ENCODE data around the gene HHLA2. TPM values are rescaled to one million over a fixed set of nuclear protein-coding genes. Genes with fewer than 3 reads are reported as not detected.
A peak's percentile ranks its signal among the peaks of the same experiment; 100 is the strongest.

HHLA2 gene
- total and polyA plus RNA-seq, 2 experiments from 2014 or later = not detected

DNA sequence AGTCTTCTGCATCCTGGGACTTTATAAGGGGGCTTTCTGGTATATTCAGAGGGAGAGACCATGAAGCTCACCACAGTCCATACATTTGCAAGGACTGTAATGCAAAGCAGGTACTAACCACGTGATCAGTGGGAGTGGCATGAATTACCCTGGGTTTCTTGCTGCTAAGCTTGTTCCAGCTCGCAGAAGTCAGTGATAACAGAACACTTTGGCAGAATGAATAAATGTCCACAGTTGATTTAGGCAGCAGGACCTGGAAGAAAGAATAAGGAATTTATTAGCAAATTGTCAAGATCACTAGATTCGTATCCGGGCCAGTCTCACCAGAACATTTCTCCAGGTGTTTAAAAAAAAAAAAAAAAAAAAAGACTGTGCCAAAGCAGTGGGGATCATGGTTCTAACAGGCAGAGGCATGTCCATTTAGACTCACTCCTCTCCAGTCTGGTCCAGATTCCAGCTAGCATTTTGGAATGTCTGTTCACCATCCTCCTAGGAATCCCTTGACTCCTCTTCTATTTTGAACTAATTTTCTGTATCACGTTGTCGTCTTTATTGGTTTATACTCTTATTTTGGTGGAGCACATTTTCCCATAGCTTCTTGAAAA is 24.5 kb downstream of the HHLA2 start:
- DNase-seq (ENCODE audit: low spot score) = peak; percentile 34
- H3K4me1 Mint-ChIP-seq = peaks cover 14% of the 10 kb centered on the region
- TF ChIP-seq JUNB (IDR thresholded peaks at IDR 0.05; ENCODE audit: unreplicated experiment) (no peak), STAT1 (IDR thresholded peaks at IDR 0.05; ENCODE audit: unreplicated experiment) (no peak), EZH2 (IDR thresholded peaks at IDR 0.05; ENCODE audit: low read depth, unreplicated experiment) (no peak), POLR2AphosphoS5 (IDR thresholded peaks at IDR 0.05; ENCODE audit: low read depth) (no peak), ZNF114 (CRISPR knock-in tag; IDR thresholded peaks at IDR 0.05) (no peak), ZNF331 (CRISPR knock-in tag; IDR thresholded peaks at IDR 0.05; ENCODE audit: low read depth) (no peak), CREB1 (CRISPR knock-in tag; IDR thresholded peaks at IDR 0.05; ENCODE audit: low read depth) (no peak), NANOG (IDR thresholded peaks at IDR 0.05; ENCODE audit: borderline replicate concordance) (no peak), EZH2phosphoT487 (IDR thresholded peaks at IDR 0.05; ENCODE audit: unreplicated experiment) (no peak)
- TF ChIP-seq, protein P1, sequence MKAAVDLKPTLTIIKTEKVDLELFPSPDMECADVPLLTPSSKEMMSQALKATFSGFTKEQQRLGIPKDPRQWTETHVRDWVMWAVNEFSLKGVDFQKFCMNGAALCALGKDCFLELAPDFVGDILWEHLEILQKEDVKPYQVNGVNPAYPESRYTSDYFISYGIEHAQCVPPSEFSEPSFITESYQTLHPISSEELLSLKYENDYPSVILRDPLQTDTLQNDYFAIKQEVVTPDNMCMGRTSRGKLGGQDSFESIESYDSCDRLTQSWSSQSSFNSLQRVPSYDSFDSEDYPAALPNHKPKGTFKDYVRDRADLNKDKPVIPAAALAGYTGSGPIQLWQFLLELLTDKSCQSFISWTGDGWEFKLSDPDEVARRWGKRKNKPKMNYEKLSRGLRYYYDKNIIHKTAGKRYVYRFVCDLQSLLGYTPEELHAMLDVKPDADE (IDR thresholded peaks at IDR 0.05) = no peak
- TF ChIP-seq, protein P2, sequence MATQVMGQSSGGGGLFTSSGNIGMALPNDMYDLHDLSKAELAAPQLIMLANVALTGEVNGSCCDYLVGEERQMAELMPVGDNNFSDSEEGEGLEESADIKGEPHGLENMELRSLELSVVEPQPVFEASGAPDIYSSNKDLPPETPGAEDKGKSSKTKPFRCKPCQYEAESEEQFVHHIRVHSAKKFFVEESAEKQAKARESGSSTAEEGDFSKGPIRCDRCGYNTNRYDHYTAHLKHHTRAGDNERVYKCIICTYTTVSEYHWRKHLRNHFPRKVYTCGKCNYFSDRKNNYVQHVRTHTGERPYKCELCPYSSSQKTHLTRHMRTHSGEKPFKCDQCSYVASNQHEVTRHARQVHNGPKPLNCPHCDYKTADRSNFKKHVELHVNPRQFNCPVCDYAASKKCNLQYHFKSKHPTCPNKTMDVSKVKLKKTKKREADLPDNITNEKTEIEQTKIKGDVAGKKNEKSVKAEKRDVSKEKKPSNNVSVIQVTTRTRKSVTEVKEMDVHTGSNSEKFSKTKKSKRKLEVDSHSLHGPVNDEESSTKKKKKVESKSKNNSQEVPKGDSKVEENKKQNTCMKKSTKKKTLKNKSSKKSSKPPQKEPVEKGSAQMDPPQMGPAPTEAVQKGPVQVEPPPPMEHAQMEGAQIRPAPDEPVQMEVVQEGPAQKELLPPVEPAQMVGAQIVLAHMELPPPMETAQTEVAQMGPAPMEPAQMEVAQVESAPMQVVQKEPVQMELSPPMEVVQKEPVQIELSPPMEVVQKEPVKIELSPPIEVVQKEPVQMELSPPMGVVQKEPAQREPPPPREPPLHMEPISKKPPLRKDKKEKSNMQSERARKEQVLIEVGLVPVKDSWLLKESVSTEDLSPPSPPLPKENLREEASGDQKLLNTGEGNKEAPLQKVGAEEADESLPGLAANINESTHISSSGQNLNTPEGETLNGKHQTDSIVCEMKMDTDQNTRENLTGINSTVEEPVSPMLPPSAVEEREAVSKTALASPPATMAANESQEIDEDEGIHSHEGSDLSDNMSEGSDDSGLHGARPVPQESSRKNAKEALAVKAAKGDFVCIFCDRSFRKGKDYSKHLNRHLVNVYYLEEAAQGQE (IDR thresholded peaks at IDR 0.05; ENCODE audit: unreplicated experiment) = no peak
- TF ChIP-seq, protein P3, sequence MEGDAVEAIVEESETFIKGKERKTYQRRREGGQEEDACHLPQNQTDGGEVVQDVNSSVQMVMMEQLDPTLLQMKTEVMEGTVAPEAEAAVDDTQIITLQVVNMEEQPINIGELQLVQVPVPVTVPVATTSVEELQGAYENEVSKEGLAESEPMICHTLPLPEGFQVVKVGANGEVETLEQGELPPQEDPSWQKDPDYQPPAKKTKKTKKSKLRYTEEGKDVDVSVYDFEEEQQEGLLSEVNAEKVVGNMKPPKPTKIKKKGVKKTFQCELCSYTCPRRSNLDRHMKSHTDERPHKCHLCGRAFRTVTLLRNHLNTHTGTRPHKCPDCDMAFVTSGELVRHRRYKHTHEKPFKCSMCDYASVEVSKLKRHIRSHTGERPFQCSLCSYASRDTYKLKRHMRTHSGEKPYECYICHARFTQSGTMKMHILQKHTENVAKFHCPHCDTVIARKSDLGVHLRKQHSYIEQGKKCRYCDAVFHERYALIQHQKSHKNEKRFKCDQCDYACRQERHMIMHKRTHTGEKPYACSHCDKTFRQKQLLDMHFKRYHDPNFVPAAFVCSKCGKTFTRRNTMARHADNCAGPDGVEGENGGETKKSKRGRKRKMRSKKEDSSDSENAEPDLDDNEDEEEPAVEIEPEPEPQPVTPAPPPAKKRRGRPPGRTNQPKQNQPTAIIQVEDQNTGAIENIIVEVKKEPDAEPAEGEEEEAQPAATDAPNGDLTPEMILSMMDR (conservative IDR thresholded peaks at IDR 0.05; ENCODE audit: low read depth in 2 of 2) = no peak
- TF ChIP-seq, protein P4, sequence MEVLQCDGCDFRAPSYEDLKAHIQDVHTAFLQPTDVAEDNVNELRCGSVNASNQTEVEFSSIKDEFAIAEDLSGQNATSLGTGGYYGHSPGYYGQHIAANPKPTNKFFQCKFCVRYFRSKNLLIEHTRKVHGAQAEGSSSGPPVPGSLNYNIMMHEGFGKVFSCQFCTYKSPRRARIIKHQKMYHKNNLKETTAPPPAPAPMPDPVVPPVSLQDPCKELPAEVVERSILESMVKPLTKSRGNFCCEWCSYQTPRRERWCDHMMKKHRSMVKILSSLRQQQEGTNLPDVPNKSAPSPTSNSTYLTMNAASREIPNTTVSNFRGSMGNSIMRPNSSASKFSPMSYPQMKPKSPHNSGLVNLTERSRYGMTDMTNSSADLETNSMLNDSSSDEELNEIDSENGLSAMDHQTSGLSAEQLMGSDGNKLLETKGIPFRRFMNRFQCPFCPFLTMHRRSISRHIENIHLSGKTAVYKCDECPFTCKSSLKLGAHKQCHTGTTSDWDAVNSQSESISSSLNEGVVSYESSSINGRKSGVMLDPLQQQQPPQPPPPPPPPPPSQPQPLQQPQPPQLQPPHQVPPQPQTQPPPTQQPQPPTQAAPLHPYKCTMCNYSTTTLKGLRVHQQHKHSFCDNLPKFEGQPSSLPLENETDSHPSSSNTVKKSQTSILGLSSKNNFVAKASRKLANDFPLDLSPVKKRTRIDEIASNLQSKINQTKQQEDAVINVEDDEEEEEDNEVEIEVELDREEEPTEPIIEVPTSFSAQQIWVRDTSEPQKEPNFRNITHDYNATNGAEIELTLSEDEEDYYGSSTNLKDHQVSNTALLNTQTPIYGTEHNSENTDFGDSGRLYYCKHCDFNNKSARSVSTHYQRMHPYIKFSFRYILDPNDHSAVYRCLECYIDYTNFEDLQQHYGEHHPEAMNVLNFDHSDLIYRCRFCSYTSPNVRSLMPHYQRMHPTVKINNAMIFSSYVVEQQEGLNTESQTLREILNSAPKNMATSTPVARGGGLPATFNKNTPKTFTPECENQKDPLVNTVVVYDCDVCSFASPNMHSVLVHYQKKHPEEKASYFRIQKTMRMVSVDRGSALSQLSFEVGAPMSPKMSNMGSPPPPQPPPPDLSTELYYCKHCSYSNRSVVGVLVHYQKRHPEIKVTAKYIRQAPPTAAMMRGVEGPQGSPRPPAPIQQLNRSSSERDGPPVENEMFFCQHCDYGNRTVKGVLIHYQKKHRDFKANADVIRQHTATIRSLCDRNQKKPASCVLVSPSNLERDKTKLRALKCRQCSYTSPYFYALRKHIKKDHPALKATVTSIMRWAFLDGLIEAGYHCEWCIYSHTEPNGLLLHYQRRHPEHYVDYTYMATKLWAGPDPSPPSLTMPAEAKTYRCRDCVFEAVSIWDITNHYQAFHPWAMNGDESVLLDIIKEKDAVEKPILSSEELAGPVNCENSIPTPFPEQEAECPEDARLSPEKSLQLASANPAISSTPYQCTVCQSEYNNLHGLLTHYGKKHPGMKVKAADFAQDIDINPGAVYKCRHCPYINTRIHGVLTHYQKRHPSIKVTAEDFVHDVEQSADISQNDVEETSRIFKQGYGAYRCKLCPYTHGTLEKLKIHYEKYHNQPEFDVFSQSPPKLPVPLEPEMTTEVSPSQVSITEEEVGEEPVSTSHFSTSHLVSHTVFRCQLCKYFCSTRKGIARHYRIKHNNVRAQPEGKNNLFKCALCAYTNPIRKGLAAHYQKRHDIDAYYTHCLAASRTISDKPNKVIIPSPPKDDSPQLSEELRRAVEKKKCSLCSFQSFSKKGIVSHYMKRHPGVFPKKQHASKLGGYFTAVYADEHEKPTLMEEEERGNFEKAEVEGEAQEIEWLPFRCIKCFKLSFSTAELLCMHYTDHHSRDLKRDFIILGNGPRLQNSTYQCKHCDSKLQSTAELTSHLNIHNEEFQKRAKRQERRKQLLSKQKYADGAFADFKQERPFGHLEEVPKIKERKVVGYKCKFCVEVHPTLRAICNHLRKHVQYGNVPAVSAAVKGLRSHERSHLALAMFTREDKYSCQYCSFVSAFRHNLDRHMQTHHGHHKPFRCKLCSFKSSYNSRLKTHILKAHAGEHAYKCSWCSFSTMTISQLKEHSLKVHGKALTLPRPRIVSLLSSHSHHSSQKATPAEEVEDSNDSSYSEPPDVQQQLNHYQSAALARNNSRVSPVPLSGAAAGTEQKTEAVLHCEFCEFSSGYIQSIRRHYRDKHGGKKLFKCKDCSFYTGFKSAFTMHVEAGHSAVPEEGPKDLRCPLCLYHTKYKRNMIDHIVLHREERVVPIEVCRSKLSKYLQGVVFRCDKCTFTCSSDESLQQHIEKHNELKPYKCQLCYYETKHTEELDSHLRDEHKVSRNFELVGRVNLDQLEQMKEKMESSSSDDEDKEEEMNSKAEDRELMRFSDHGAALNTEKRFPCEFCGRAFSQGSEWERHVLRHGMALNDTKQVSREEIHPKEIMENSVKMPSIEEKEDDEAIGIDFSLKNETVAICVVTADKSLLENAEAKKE (CRISPR knock-in tag; IDR thresholded peaks at IDR 0.05) = no peak

More for the DNA sequence above, 24.5 kb downstream of the HHLA2 start:
- H3K4me3 ChIP-seq = no peak overlapping the region
- no peaks in the 10 kb centered on the region for H3K79me2 ChIP-seq (replicated peaks; ENCODE audit: insufficient read depth)
- H3K9me2 ChIP-seq (ENCODE audit: insufficient read depth) = no peaks in the 10 kb centered on the region; the same call in 1 of the 2 replicates
- H4K20me1 ChIP-seq (replicated peaks; ENCODE audit: insufficient read depth) = no peaks in the 10 kb centered on the region
- peak overlapping the region; percentile 19; the same call in 1 of the 2 replicates for H3K4me2 ChIP-seq
- Mint-ChIP-seq H3K36me3 (ENCODE audit: low read depth) (no peaks in the 10 kb centered on the region), H3K9me3 (no peaks in the 10 kb centered on the region), H3K27ac (no peak overlapping the region), H3K4me3 (no peak overlapping the region), H3K27me3 (ENCODE audit: insufficient read depth, low read depth, poor library complexity) (peaks cover 2% of the 10 kb centered on the region)
- ATAC-seq = peak; percentile 77
- H3K27ac ChIP-seq (ENCODE audit: low read depth) = no peak overlapping the region
- H3K4me1 ChIP-seq (ENCODE audit: insufficient read depth) = peaks cover 10% of the 10 kb centered on the region
- H3F3A ChIP-seq (replicated peaks; ENCODE audit: low read depth) = no peaks in the 10 kb centered on the region
- no peaks in the 10 kb centered on the region for H3K36me3 ChIP-seq (ENCODE audit: insufficient read depth)
- H2AFZ ChIP-seq = peak overlapping the region; percentile 19; the same call in 1 of the 2 replicates
- H3K27me3 ChIP-seq (ENCODE audit: insufficient read depth) = no peaks in the 10 kb centered on the region

All from GM23338 (cell line).